ENCODE results near the gene SLC24A3. TPM values are rescaled to one million over a fixed set of nuclear protein-coding genes. Genes with fewer than 3 reads are reported as not detected.

SLC24A3 gene
- total and polyA plus RNA-seq, 7 donors: 0.92 to 20.8 (median 13.5) TPM

DNA sequence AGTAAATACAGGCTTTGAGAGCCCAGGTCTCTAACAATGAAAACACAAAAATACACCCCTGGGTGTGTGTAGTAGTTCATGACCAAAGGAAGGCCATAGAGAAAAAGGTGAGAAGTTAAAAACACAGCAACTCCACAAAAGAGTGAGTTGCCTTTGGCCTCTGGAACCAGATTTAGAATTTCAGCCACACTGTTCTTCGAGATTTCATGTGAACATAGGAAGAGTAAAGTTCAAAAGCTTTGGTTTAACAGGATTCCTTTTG, 502.1 kb downstream of the SLC24A3 start:
- TF ChIP-seq POLR2AphosphoS5 (IDR thresholded peaks at IDR 0.05) (no peak), EP300 (IDR thresholded peaks at IDR 0.05) (no peak), POLR2A (IDR thresholded peaks at IDR 0.05) (no peak)
- TF ChIP-seq, protein P1, sequence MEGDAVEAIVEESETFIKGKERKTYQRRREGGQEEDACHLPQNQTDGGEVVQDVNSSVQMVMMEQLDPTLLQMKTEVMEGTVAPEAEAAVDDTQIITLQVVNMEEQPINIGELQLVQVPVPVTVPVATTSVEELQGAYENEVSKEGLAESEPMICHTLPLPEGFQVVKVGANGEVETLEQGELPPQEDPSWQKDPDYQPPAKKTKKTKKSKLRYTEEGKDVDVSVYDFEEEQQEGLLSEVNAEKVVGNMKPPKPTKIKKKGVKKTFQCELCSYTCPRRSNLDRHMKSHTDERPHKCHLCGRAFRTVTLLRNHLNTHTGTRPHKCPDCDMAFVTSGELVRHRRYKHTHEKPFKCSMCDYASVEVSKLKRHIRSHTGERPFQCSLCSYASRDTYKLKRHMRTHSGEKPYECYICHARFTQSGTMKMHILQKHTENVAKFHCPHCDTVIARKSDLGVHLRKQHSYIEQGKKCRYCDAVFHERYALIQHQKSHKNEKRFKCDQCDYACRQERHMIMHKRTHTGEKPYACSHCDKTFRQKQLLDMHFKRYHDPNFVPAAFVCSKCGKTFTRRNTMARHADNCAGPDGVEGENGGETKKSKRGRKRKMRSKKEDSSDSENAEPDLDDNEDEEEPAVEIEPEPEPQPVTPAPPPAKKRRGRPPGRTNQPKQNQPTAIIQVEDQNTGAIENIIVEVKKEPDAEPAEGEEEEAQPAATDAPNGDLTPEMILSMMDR (IDR thresholded peaks at IDR 0.05): no peak
- intact Hi-C loops (cut with DNase I): no loop called here
- Histone ChIP-seq H3K27ac (no peak overlapping the region), H3K9me3 (no peaks in the 10 kb centered on the region), H3K27me3 (no peaks in the 10 kb centered on the region), H3K4me3 (no peak overlapping the region), H3K4me1 (peaks cover 0 to 18% (median 12%) of the 10 kb centered on the region in 4 donors), H3K36me3 (no peaks in the 10 kb centered on the region)
- 18 to 66% methylated on average over 1 of the region's 1 CpG for WGBS, 2 donors
- DNase-seq: no peak

DNA sequence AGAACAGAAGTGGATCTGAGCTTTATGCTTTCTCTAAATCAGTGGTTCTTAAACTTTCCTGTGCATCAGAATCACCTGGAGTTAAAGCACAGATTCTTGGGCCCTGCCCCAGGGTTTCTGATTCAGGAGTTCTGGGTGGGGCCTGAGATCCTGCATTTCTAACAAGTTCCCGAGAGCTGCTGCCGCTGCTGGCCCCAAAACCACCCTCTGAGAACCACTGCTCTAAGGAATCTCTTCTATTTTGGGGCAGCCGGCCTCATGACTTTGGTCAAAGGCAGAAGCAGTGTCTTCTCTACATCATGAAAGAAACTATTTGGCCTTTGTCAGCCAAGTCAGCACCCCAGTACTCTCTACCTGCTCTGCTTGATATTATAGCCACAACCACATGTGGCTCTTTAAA, 503.5 kb downstream of the SLC24A3 start:
- H3K27ac ChIP-seq: no peak overlapping the region
- intact Hi-C loops (cut with DNase I): no loop called here
- DNase-seq: no peak
- no peaks in the 10 kb centered on the region for H3K9me3 ChIP-seq
- no peaks in the 10 kb centered on the region for H3K36me3 ChIP-seq
- H3K27me3 ChIP-seq: no peaks in the 10 kb centered on the region
- H3K4me3 ChIP-seq: no peak overlapping the region
- no peak for TF ChIP-seq POLR2AphosphoS5 (IDR thresholded peaks at IDR 0.05)
- no peak for TF ChIP-seq EP300 (IDR thresholded peaks at IDR 0.05)
- TF ChIP-seq POLR2A (IDR thresholded peaks at IDR 0.05): no peak
- TF ChIP-seq, protein P1 (IDR thresholded peaks at IDR 0.05): no peak
- WGBS, 2 donors: 91 to 94% methylated on average over 3 of the region's 3 CpGs
- peaks cover 0 to 13% (median 10%) of the 10 kb centered on the region in 4 donors for H3K4me1 ChIP-seq

DNA sequence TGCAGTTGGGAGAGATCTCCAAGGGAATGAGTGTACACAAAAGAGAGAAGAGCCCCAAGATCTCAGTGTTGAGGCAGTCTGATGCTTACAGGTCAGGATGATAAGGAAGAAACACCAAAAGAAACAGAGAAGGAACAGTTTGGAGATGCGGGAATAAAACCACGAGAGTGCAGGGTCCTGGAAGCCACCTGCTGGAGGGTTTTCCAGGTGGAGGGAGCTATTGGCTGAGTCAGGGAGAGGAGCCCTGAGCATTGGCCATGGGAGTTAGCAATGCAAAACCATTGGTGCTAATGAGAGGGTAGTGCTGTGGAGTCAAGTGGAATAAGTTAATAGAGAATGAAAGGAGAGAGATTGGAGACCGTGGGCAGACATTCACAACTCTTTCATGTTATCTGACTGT, 506.4 kb downstream of the SLC24A3 start:
- intact Hi-C loops (cut with DNase I): no loop called here
- WGBS, 2 donors: 90 to 91% methylated on average over 3 of the region's 3 CpGs
- DNase-seq: no peak
- no peak overlapping the region for H3K27ac ChIP-seq
- TF ChIP-seq EP300 (IDR thresholded peaks at IDR 0.05) (no peak), POLR2A (IDR thresholded peaks at IDR 0.05) (no peak), POLR2AphosphoS5 (IDR thresholded peaks at IDR 0.05) (no peak)
- TF ChIP-seq, protein P1 (IDR thresholded peaks at IDR 0.05): no peak
- H3K9me3 ChIP-seq: no peaks in the 10 kb centered on the region
- H3K4me3 ChIP-seq: no peak overlapping the region
- no peaks in the 10 kb centered on the region for H3K27me3 ChIP-seq
- no peaks in the 10 kb centered on the region for H3K4me1 ChIP-seq
- no peaks in the 10 kb centered on the region for H3K36me3 ChIP-seq

DNA sequence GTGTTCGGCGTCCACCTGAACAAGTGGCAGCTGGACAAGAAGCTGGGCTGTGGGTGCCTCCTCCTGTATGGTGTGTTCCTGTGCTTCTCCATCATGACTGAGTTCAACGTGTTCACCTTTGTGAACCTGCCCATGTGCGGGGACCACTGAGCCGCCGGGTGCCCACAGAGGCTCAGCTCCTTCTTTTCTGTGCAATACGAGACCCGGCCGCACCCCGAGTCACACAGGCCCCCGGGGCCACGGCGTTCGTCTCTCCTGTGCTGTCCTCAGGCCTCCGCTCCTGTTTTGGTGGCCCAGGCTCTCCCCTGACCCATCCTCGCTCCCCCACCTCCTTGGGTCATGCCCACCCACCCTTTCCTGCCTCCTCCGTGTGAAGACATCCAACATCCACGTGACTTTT, 508.5 kb downstream of the SLC24A3 start:
- Histone ChIP-seq H3K27ac (no peak overlapping the region), H3K9me3 (no peaks in the 10 kb centered on the region), H3K4me1 (no peaks in the 10 kb centered on the region), H3K27me3 (no peaks in the 10 kb centered on the region), H3K36me3 (no peaks in the 10 kb centered on the region), H3K4me3 (no peak overlapping the region)
- TF ChIP-seq POLR2AphosphoS5 (IDR thresholded peaks at IDR 0.05): no peak
- no peak for TF ChIP-seq EP300 (IDR thresholded peaks at IDR 0.05)
- TF ChIP-seq, protein P1 (IDR thresholded peaks at IDR 0.05): no peak
- no peak for TF ChIP-seq POLR2A (IDR thresholded peaks at IDR 0.05)
- intact Hi-C loops (cut with DNase I): no loop called here
- WGBS, 2 donors: 94 to 95% methylated on average over 18 of the region's 18 CpGs
- DNase-seq: no peak

DNA sequence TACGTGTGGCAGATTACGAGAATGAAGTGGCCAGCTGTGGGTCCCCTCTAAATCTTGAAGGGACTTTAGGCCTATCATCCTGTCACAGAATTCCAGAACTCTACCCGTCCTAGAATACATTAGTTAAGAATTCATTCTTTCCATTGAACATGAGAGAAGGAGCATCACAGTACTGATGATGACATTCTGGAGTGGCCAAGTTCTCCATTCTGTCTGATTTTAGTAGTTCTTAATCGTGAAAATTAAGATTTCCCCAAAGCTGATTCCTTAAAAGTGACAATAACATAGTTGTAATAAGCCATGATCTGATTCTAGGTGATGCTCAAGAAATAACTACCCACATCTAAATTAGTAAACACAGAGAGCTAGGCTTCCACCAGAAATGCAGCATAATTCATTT, 510.6 kb downstream of the SLC24A3 start:
- no peak overlapping the region for H3K27ac ChIP-seq
- H3K4me3 ChIP-seq: no peak overlapping the region
- WGBS, 2 donors: 91 to 96% methylated on average over 4 of the region's 4 CpGs
- no peaks in the 10 kb centered on the region for H3K9me3 ChIP-seq
- DNase-seq: no peak
- intact Hi-C loops (cut with DNase I): no loop called here
- H3K4me1 ChIP-seq: no peaks in the 10 kb centered on the region
- H3K27me3 ChIP-seq: no peaks in the 10 kb centered on the region
- TF ChIP-seq POLR2A (IDR thresholded peaks at IDR 0.05) (no peak), POLR2AphosphoS5 (IDR thresholded peaks at IDR 0.05) (no peak), EP300 (IDR thresholded peaks at IDR 0.05) (no peak)
- TF ChIP-seq, protein P1 (IDR thresholded peaks at IDR 0.05): no peak
- H3K36me3 ChIP-seq: no peaks in the 10 kb centered on the region

All from sigmoid colon (tissue), 7 donors.